H9 (cell line): Measurements from ENCODE around the gene ZFP69B. TPM values are rescaled to one million over a fixed set of nuclear protein-coding genes. Genes with fewer than 3 reads are reported as not detected.

Source experiments
- DNase-seq: peaks from one replicate; pipeline ENCODE4 v3.0.0-alpha.2; 2017
- H2AFZ ChIP-seq: one replicate; pipeline ENCODE4 v1.6.1; 2013; ENCODE audit warnings: mild to moderate bottlenecking, low read length, control low read depth, moderate library complexity
- H2AK5ac ChIP-seq: 2 replicates; pipeline ENCODE4 v1.6.1; 2013; ENCODE audit warnings: low read length, control low read depth, mixed read lengths; ENCODE audit not compliant: insufficient read length
- H2BK120ac ChIP-seq: one replicate; pipeline ENCODE4 v1.6.1; 2013; ENCODE audit warnings: low read depth, mild to moderate bottlenecking, low read length, control low read depth, inconsistent platforms; ENCODE audit not compliant: poor library complexity, severe bottlenecking
- H2BK12ac ChIP-seq: 2 replicates; pipeline ENCODE4 v1.6.1; 2013; ENCODE audit warnings: low read length, control low read depth, mixed read lengths, low read depth; ENCODE audit not compliant: insufficient read length
- H2BK15ac ChIP-seq: 2 replicates; pipeline ENCODE4 v1.6.1; 2013; ENCODE audit warnings: low read depth, low read length, control low read depth
- H2BK20ac ChIP-seq: one replicate; pipeline ENCODE4 v1.6.1; 2013; ENCODE audit warnings: low read depth, mild to moderate bottlenecking, low read length, control low read depth, inconsistent platforms; ENCODE audit not compliant: poor library complexity, severe bottlenecking
- H2BK5ac ChIP-seq: 2 replicates; pipeline ENCODE4 v1.6.1; 2013; ENCODE audit warnings: low read length, control low read depth, mixed read lengths; ENCODE audit not compliant: insufficient read length
- H3K14ac ChIP-seq: 2 replicates; pipeline ENCODE4 v1.6.1; 2013; ENCODE audit warnings: low read length, control low read depth; ENCODE audit not compliant: insufficient read depth
- H3K18ac ChIP-seq: 2 replicates; pipeline ENCODE4 v1.6.1; 2013; ENCODE audit warnings: low read depth, mild to moderate bottlenecking, mixed read lengths, low read length, control low read depth; ENCODE audit not compliant: insufficient read length
- H3K23ac ChIP-seq: 2 replicates; pipeline ENCODE4 v1.6.1; 2013; ENCODE audit warnings: low read length, control low read depth, mixed read lengths, low read depth; ENCODE audit not compliant: insufficient read length
- H3K23me2 ChIP-seq: 2 replicates; pipeline ENCODE4 v1.6.1; 2013; ENCODE audit warnings: low read depth, mild to moderate bottlenecking, mixed read lengths, low read length, control low read depth; ENCODE audit not compliant: insufficient read length, poor library complexity, severe bottlenecking
- H3K27ac ChIP-seq: 2 replicates; pipeline ENCODE4 v1.5.1; 2013; ENCODE audit warnings: low read length, control low read depth, mixed read lengths, low read depth; ENCODE audit not compliant: insufficient read length
- H3K27me3 ChIP-seq: 2 replicates; pipeline ENCODE4 v1.6.1; 2013; ENCODE audit warnings: low read length, control low read depth, inconsistent platforms; ENCODE audit not compliant: insufficient read depth
- H3K4ac ChIP-seq: 2 replicates; pipeline ENCODE4 v1.6.1; 2013; ENCODE audit warnings: low read depth, mild to moderate bottlenecking, control low read depth, inconsistent platforms, low read length, moderate library complexity
- H3K4me1 ChIP-seq: 2 replicates; pipeline ENCODE4 v1.6.1; 2013; ENCODE audit warnings: low read length, control low read depth, inconsistent platforms; ENCODE audit not compliant: insufficient read depth
- H3K4me2 ChIP-seq: 2 replicates; pipeline ENCODE4 v1.6.1; 2013; ENCODE audit warnings: low read length, control low read depth, mixed read lengths; ENCODE audit not compliant: insufficient read length, insufficient read depth
- H3K56ac ChIP-seq: 2 replicates; pipeline ENCODE4 v1.6.1; 2013; ENCODE audit warnings: low read depth, mild to moderate bottlenecking, mixed read lengths, low read length, control low read depth; ENCODE audit not compliant: insufficient read length
- H3K79me1 ChIP-seq: 2 replicates; pipeline ENCODE4 v1.6.1; 2013; ENCODE audit warnings: low read depth, mild to moderate bottlenecking, moderate library complexity, low read length, control low read depth, inconsistent platforms; ENCODE audit not compliant: insufficient read depth, poor library complexity, severe bottlenecking
- H3K79me2 ChIP-seq: 2 replicates; pipeline ENCODE4 v1.6.1; 2013; ENCODE audit warnings: low read length, control low read depth, inconsistent platforms; ENCODE audit not compliant: insufficient read depth
- H3K9ac ChIP-seq: 2 replicates; pipeline ENCODE4 v1.6.1; 2013; ENCODE audit warnings: low read length, control low read depth, mixed read lengths; ENCODE audit not compliant: insufficient read length; ENCODE audit errors: extremely low read depth
- H3K9me3 ChIP-seq: one replicate; pipeline ENCODE4 v1.6.1; 2013; ENCODE audit warnings: low read depth, low read length, inconsistent platforms; ENCODE audit not compliant: control insufficient read depth
- H3T11ph ChIP-seq: one replicate; pipeline ENCODE4 v1.6.1; 2013; ENCODE audit warnings: mild to moderate bottlenecking, low read length, control low read depth, inconsistent platforms
- H4K20me1 ChIP-seq: one replicate; pipeline ENCODE4 v1.6.1; 2013; ENCODE audit not compliant: control insufficient read depth, insufficient read length, insufficient read depth
- H4K5ac ChIP-seq: 2 replicates; pipeline ENCODE4 v1.6.1; 2013; ENCODE audit warnings: low read depth, mild to moderate bottlenecking, mixed read lengths, low read length, control low read depth; ENCODE audit not compliant: insufficient read length
- H4K8ac ChIP-seq: replicated peaks from 2 replicates; pipeline ENCODE4 v1.6.1; 2013; ENCODE audit warnings: low read length, control low read depth, mixed read lengths, low read depth; ENCODE audit not compliant: insufficient read length
- H4K91ac ChIP-seq: 2 replicates; pipeline ENCODE4 v1.6.1; 2013; ENCODE audit warnings: low read depth, mild to moderate bottlenecking, moderate library complexity, mixed read lengths, low read length, control low read depth; ENCODE audit not compliant: insufficient read length
- H3K27ac Mint-ChIP-seq, 3 experiments: 2 replicates in 2 of 3; 3 replicates in 1 of 3; pipeline ENCODE4 v1.8.0; 2020 to 2021; ENCODE audit warnings: mixed read lengths in 3 of 3, mild to moderate bottlenecking in 1 of 3, moderate library complexity in 1 of 3
- H3K27me3 Mint-ChIP-seq: 2 replicates; pipeline ENCODE4 v1.8.0; 2021; ENCODE audit warnings: low read depth, mild to moderate bottlenecking, moderate library complexity, mixed read lengths
- H3K36me3 Mint-ChIP-seq, 3 experiments: 2 replicates in 2 of 3; 3 replicates in 1 of 3; pipeline ENCODE4 v1.8.0; 2020 to 2021; ENCODE audit warnings: low read depth in 3 of 3, mixed read lengths in 3 of 3; ENCODE audit not compliant: insufficient read depth in 1 of 3
- H3K4me1 Mint-ChIP-seq, 2 experiments: 2 replicates each; pipeline ENCODE4 v1.8.0; 2020; ENCODE audit warnings: mixed read lengths in 2 of 2
- H3K4me3 Mint-ChIP-seq, 2 experiments: 2 replicates in 1 of 2; 3 replicates in 1 of 2; pipeline ENCODE4 v1.8.0; 2020 to 2021; ENCODE audit warnings: mild to moderate bottlenecking in 2 of 2, mixed read lengths in 2 of 2, moderate library complexity in 1 of 2
- H3K9me3 Mint-ChIP-seq, 2 experiments: 2 replicates in 1 of 2; 3 replicates in 1 of 2; pipeline ENCODE4 v1.8.0; 2020; ENCODE audit warnings: mild to moderate bottlenecking in 2 of 2, mixed read lengths in 2 of 2, moderate library complexity in 1 of 2
- CTCF ChIP-seq: fragments of 200-600 bp; sonication (generic); conservative IDR thresholded peaks from 3 replicates; pipeline ENCODE4 v1.8.0; 2021; ENCODE audit warnings: antibody characterized with exemption, mild to moderate bottlenecking
- WGBS: extraction: QIAGEN DNeasy Blood & Tissue Kit; methylation state at CpG from one replicate; pipeline ENCODE4 v1.1.7; 2013; ENCODE audit warnings: missing lambda C conversion rate, low lambda C conversion rate, mixed read lengths; ENCODE audit not compliant: insufficient read length; ENCODE audit errors: extremely low coverage; 5-methylcytosine and 5-hydroxymethylcytosine counted together
- total RNA-seq: library from RNA; stranded (reverse); gene quantifications from 2 replicates; pipeline ENCODE4 v1.2.1, GENCODE V29; 2021

The ZFP69B gene
- total RNA-seq, 1 experiment from 2014 or later: 16.2 TPM

GRCh38 chr1:40475268-40475667 is 25.0 kb downstream of the ZFP69B start:
- Histone ChIP-seq H3K23me2 (peaks cover 4% of the 10 kb centered on the region), H3T11ph (no peak overlapping the region), H2BK120ac (no peak overlapping the region), H3K79me2 (no peaks in the 10 kb centered on the region), H3K4ac (no peak overlapping the region), H2BK5ac (no peak overlapping the region), H3K27ac (no peak overlapping the region), H3K23ac (no peak overlapping the region), H3K18ac (no peak overlapping the region), H3K79me1 (no peaks in the 10 kb centered on the region), H3K14ac (no peak overlapping the region), H3K27me3 (no peaks in the 10 kb centered on the region), H3K9me3 (peaks cover 6% of the 10 kb centered on the region), H3K9ac (no peak overlapping the region), H2BK12ac (no peak overlapping the region), H4K5ac (no peak overlapping the region), H2BK15ac (no peak overlapping the region), H3K56ac (no peak overlapping the region), H2BK20ac (no peak overlapping the region), H3K4me1 (no peaks in the 10 kb centered on the region), H4K91ac (no peak overlapping the region), H2AFZ (no peak overlapping the region), H4K8ac (no peak overlapping the region), H3K4me2 (no peak overlapping the region), H2AK5ac (no peak overlapping the region), H4K20me1 (no peaks in the 10 kb centered on the region)
- H3K27me3 Mint-ChIP-seq: no peaks in the 10 kb centered on the region; the same call in 1 of the 2 replicates
- no peak overlapping the region for H3K4me3 Mint-ChIP-seq
- H3K4me1 Mint-ChIP-seq: peaks cover 10 to 11% of the 10 kb centered on the region in 2 experiments
- WGBS: no CpG with 5 or more reads among the region's 2 CpGs
- TF ChIP-seq CTCF: no peak
- H3K36me3 Mint-ChIP-seq: peaks cover 12 to 21% (median 14%) of the 10 kb centered on the region in 3 experiments
- no peak overlapping the region for H3K27ac Mint-ChIP-seq
- peaks cover 35 to 49% of the 10 kb centered on the region in 2 experiments for H3K9me3 Mint-ChIP-seq
- no peak for DNase-seq
